HT-29 (cell line): ENCODE measurements around the gene S100A10. TPM values are rescaled to one million over a fixed set of nuclear protein-coding genes. Genes with fewer than 3 reads are reported as not detected.

Source experiments
- DNase-seq: peaks from one replicate; pipeline ENCODE4 v3.0.0-alpha.2; 2015; ENCODE audit warnings: low spot score
- total RNA-seq: library from RNA; depleted of rRNA; stranded (reverse); fragments of >200 nt; shearing (Covaris generic); gene quantifications from 2 replicates; pipeline ENCODE4 v1.2.3, GENCODE V29; 2014

S100A10 gene
- total RNA-seq, 1 experiment from 2014 or later, result 279 TPM

GRCh38 chr1:151964510-151964909 is 29.1 kb downstream of the S100A10 start:
- DNase-seq, result no peak

GRCh38 chr1:151963288-151963687 is 30.4 kb downstream of the S100A10 start:
- no peak for DNase-seq

- no peak for DNase-seq
These were observed 31.8 kb downstream of the S100A10 start for GRCh38 chr1:151961833-151962232.

- DNase-seq, result no peak
These were observed 32.7 kb downstream of the S100A10 start for GRCh38 chr1:151960780-151961513.

GRCh38 chr1:151958959-151959358 is 34.7 kb downstream of the S100A10 start:
- DNase-seq, result no peak

- no peak for DNase-seq
These were observed 36.6 kb downstream of the S100A10 start for GRCh38 chr1:151956957-151957497.

- DNase-seq, result no peak
These were observed 40.1 kb downstream of the S100A10 start for GRCh38 chr1:151953409-151954094.

- no peak for DNase-seq
These were observed 40.8 kb downstream of the S100A10 start for GRCh38 chr1:151952811-151953210.

GRCh38 chr1:151949371-151950193 is 44.1 kb downstream of the S100A10 start:
- DNase-seq, result no peak

GRCh38 chr1:151948506-151948905 is 45.2 kb downstream of the S100A10 start:
- no peak for DNase-seq

- peak; percentile 43 for DNase-seq
These were observed 46.5 kb downstream of the S100A10 start for GRCh38 chr1:151947140-151947539.

- peak; percentile 98 for DNase-seq
These were observed 47.6 kb downstream of the S100A10 start for GRCh38 chr1:151945725-151946722.

GRCh38 chr1:151944857-151945575 is 48.6 kb downstream of the S100A10 start:
- DNase-seq, result peak; percentile 36

- peak; percentile 41 for DNase-seq
These were observed 49.4 kb downstream of the S100A10 start for GRCh38 chr1:151944126-151944856.

GRCh38 chr1:151943591-151943990 is 50.1 kb downstream of the S100A10 start:
- DNase-seq, result no peak

- no peak for DNase-seq
These were observed 50.8 kb downstream of the S100A10 start for GRCh38 chr1:151942882-151943281.

- no peak for DNase-seq
These were observed 53.1 kb downstream of the S100A10 start for GRCh38 chr1:151940541-151940940.

GRCh38 chr1:151939779-151940178 is 53.9 kb downstream of the S100A10 start:
- DNase-seq, result no peak

GRCh38 chr1:151939141-151939540 is 54.5 kb downstream of the S100A10 start:
- no peak for DNase-seq
